NCI-H460 (cell line): ENCODE results near the gene PDZK1. TPM values are rescaled to one million over a fixed set of nuclear protein-coding genes. Genes with fewer than 3 reads are reported as not detected.
"Not testable (repeated sequence)": the region's sequence is repeated elsewhere in the genome, so short reads cannot be mapped to it uniquely, and the experiment has no call there.

Experiments used
- DNase-seq: peaks from one replicate; pipeline ENCODE4 v3.0.0-alpha.2; 2016; ENCODE audit warnings: low read depth; ENCODE audit errors: extremely low read depth
- total RNA-seq: library from RNA; depleted of rRNA; stranded (reverse); fragments of >200 nt; shearing (Covaris generic); gene quantifications from 2 replicates; pipeline ENCODE4 v1.2.3, GENCODE V29; 2014

PDZK1 gene
- total RNA-seq, 1 experiment from 2014 or later, result 0.62 TPM

DNA sequence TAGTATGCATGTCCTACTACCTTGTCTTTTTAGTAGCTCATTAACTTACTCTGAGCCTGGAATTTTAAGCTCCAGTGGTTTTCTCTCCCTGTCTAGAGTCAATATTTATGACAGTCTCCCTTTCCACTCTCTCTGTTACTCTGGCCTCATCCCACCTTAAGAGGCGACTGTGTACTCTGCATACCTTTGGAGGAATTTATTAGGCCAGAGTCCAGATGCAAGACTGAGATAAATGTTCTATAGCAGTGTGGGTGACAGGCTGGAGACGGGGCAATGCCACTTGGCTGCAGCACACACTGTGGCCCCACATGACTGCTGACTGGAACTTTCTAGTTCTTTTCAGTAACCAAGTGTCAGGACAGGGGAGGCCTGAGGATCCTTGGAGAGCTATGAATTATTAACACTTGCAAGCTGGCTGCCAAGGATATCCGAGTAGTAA, 4.1 kb upstream of the PDZK1 start:
- no peak for DNase-seq

DNA sequence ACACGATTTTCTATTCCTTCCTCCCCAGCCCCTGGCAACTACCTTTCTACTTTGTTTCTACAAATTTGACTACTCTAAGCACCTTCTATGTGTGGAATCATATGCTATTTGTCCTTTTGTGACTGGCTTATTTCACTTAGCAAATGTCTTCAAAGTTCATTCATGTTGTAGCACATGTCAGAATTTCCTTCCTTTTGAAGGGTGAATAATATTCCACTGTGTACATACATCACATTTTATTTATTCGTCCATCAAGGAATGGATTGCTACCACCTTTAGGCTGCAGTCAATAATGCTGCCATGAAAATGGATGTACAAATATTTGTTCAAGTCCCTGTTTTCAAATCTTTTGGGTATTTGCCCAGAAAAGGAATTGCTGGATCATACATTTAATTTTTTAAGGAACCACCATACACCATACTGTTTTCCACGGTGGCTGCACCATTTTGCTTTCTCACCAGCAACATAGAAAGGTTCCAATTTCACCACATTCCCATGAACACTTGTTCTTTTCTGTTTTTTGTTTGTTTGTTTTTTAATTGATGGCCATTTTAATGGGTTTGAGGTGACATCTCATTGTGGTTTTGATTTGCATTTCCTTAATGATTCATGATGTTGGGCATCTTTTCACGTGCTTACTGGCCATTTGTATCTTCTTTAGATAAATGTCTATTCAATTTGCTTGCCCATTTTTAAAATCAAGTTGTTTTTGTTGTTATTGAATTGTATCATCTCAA, 3.3 kb upstream of the PDZK1 start:
- DNase-seq, result no peak

DNA sequence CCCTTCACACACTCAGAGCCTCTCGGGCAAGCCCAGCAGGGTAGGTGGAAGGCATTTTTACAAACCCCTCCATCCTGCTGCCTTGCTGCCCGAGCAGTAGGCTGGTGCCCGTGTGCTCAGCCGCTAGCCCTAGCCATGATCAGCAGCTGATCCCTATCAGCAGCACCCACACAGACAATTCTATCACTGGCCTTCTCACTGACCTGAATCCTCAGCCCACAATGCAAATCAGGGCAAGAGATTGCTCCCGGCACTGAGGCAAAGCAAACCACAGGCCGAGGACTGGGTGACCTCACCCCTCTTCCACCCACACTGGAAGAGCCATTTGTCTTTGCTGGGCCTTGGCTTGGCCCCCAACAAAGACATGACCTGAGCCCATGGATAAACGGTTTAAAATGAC, 895 bp upstream of the PDZK1 start:
- DNase-seq, result no peak

DNA sequence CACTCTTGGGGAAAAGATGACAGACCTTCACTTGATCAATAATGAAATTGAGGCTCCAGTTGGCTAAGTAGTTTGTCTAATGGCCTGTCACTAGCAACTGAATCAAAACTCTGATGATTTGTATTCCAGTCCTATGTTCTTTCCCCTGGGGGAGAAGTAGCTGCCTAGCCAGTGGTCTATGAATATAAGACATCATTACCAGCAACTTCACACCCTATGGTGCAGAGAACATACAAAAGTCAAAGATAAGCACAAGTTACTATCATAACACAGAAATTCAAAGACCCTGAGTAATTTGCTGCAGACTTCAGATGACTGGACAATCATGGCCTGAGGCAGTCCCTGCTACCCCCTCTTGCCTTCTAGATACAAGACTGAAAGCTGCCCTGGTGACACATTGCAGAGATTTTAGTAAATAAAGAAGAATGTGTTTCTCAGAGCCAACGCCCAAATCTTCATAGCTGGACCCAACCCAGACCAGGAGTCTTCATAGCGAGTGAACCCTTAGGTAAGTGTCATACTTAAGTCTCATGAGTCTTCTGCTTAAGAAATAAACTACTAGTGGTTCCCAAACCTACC, 993 bp downstream of the PDZK1 start:
- DNase-seq, result no peak

DNA sequence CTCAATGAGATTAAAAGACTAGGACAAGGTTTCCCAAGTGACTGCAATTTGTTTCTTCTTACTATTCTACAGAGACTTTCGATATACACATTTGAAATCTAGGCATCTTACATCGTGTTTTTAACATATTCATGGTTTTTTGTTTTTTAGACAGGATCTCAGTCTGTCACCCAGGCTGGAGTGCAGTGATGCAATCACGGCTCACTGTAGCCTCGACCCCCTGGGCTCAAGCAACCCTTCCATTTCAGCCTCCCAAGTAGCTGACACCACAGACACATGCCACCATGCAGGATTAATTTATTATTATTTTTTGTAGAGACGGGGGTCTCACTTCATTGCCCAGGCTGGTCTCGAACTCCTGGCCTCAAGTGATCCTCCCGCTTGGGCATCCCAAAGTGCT, 1.5 kb downstream of the PDZK1 start:
- DNase-seq, result no peak

DNA sequence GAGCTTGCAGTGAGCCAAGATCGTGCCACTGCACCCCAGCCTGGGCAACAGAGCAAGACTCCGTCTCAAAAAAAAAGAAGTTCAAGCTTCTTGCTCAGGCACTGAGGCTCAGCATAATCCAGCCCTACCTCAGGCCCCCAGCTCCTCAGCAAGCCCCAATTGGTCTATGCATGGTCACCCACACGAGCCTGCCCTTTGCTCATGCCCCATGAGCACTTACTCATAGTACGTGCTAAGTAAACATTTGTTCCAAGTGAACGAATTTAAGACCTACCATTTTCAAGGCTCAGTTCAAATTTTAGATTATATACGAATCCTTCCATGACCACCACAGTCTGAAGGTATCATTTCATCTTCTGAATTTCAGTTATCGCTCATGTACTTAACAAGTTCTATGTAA, 4.3 kb downstream of the PDZK1 start:
- no peak for DNase-seq

DNA sequence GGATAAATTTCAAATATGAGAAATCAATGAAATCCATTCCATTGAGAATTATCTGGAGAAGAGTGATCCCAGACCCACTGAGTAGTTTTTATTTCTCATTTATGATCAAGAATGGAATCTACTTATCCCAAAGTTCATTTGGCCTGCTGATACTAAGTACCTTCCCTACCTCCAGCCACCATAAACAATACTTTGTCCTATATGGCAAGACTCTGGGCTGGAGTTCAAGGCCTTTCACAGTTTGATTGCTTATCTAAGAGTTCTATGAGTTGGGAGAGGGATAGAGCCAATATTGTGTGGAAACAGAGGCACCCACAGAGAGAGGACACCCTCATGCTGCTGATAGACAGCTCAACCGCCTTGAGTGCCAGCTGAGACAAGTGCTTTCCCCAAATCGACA, 5.1 kb downstream of the PDZK1 start:
- DNase-seq, result no peak

DNA sequence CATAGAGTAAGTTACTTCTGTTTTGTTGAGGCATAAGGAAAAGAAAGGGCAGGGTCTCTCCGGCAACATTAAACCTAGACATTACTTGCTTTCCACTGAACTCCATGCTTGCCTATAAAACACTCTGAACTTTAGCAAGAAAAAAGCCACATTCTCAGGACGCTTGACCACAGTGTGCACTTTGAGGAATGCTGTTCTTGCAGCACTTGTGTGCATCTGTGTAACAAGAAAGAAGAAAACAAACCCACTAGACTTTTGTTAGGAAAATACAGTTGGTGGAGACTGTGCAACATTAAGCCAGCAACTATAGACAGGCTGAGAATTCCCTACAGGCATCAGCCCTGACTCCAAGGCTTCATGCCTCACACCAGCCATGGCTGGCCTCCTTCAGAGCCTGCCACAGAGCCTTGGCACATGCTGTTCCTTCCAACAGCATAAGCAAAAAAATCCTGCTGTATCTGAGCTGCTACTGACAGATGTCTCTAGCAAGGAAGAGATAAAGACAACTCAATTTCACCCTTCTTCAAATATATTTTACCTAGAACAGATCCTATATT, 5.8 kb downstream of the PDZK1 start:
- no peak for DNase-seq

DNA sequence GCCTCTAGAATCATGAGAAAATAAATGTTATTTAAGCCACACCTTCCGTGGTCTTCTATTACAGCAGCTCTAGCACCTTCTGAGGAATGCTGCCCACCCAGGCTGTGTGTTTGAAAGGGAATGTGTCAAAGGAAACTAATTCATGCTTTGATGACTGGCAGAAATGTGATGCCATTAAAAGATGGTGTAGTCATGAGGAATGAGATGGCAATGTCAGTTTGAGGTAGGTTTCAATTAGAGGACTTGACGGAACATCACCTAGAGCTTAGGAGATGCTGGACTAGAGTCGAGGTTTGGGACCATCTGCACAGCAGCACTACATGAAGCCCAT, 10.6 kb downstream of the PDZK1 start:
- DNase-seq, result no peak

DNA sequence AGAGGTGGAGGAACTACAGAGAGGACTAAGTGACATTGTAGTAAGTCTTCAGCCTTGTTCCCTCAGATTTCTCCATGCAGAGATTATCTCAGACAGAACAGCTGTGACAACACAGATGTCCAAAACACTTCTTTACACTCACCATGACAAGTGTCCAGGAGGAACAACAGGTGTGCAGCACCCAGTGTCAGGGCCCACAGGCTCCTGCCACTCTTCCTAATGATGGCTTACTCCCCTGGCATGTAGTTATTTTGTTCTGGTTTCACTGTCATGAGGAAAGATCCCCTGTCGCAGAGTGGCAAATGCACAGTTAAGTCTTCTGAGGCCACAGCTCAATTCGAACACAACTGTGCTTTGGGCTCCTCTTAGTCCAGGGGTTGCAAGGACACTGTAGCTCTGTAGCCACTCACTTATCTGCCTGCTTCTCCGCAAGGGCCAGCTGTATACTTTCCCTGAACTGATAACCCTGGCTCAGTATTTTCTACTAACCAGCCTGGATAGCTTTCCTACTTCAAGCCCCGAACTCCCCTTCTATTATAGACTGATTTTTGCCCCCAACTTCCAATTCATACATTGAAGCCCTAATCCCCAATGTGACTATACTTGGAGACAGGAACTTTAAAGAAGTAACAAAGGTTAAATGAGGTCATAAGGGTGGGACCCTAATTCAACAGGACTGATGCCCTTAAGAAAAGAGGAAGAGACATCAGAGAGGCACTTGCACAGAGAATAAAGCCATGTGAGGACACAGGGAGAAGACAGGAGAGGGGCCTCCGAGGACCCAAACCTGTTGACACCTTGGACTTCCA, 11.1 kb downstream of the PDZK1 start:
- DNase-seq, result no peak

DNA sequence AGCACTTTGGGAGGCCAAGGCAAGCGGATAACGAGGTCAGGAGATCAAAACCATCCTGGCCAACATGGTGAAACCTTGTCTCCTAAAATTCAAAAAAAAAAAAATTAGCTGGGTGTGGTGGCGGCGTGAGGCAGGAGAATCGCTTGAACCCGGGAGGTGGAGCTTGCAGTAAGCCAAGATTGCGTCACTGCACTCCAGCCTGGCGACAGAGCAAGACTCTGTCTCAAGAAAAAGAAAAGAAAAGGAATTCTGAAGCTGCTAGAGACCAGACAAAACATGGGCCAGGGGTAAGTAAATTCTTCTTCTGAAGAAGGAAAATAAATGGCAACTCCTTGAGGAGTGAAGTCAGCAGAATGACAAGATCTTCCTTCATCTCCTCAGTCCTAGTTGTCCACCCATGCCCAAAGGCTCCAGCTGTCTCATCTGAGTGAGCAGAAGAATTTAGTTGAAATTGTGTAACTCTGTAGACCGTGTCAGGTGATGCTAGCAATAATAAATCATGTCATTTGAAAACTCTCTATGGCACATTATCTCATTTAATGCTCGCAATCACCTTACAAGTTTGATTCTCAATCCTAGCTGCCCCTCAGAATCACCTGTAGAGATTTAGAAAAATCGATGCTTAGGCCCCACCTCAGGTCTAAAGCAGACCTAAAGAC, 14.3 kb downstream of the PDZK1 start:
- no peak for DNase-seq

DNA sequence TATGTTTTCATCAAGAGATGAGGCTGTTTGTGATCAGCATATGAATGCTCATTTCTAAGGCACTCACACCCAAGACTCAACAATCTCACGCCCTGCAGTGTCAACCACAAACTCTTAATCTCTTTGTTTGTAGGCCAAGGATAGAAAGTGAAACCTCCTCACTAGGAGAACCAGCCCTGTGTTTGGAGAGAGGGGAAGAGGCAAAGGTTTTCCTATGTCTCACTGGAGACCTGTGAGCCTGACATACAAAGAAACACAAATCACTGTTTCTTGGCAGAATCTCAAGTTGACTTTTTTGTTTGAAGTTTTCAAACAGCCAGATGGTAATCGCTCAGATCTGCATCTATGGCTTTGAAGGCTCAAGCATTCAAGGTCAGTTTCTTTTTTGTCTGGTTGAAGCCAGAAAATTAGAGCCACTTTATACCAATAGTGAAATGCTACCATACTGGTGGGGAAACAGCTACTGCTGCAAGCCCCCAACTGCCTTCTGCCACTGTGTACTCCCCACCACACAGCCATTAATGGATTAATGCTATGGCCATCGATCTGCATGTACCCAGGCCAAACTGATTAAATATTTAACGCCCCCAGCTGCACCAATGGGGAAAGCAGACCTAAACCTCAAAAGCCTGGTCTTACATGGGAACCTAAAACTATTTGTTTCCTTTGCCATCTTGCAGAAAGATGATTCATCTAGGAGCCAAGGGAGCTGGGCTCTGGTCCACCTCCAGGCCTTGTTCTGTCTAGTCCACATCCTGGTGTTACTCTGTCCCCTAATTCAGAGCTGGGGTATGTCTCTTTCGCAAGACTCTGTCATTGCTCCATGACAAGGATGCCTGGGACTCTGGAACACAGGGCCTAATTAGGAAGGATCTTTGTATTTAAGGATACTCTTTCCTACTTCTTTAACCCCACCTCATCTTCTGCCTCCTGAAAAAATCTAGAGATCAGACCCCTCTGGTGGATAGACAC, 16.3 kb downstream of the PDZK1 start:
- DNase-seq, result no peak

DNA sequence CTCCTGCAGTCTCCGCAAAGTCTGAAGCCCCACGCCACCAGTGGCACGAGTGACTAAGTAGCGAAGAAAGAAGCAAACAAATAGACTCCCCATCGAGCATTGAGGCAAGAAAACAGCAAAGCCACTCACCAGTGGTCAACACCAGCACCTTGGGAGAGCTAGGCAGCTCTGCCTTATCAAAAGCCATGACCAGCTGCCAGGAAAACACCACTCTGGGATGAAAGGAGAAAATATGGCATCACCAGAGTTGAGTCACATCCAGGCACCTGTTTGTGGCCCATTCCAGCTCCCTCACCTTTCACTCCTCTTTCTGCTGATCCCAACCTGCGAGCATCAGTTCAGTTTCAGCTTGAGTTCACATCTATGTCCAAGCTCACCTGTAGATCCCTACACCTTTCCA, 17.2 kb downstream of the PDZK1 start:
- no peak for DNase-seq

DNA sequence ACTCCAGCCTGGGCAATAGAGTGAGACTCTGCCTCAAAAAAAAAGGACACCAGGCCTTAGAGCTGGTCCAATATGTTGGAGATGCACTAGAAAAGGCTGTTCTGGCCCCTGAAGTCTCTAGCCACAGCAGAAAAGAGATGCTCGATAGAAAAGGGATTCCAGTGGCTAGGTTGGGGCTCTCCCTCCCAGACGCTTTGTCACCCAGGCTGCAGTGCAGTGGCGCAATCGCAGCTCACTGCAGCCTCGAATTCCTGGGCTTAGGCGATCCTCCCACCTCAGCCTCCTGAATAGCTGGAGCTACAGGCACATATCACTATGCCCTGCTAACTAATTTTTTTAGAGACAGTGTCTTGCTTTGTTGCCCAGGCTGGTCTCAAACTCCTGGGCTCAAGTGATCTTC, 18.2 kb downstream of the PDZK1 start:
- no peak for DNase-seq

DNA sequence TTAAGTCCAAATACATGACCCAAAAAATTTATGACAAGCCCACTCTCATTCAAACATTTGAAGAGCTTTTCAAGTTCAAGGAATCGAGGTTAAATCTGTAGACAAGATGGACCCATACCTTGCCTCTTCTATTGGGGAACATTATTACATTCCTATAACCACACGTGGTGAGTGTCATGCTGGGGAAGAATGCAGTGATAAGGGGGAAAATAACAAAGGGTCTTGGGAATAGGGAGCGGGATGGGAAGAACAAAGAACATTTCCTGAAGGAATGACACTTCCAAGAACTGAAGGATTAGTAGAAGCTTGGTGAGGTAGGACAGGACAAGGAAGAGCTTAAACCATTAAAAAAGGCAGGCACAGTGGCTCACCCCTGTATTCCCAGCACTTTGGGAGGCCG, 18.8 kb downstream of the PDZK1 start:
- DNase-seq, result no peak

DNA sequence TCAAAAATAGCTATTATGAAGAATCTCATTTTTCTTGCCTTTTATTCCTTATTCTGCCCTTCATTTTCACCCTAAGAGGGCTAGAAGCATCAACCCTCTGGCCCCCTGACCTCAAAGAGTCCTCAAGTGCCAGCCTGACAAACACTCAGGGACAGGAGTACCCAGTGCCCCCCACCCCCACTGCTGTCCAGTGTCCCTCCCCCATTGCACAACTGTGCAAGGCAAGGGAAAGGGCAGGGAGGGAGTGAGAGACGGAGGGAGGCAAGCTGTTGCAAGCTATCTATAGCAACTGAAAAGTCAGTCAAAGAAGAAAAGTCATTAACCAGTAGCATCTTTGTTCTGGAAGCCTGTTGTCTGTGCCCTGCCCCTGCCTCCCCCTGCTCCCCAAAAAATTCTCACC, 21.1 kb downstream of the PDZK1 start:
- DNase-seq, result not testable (repeated sequence)

DNA sequence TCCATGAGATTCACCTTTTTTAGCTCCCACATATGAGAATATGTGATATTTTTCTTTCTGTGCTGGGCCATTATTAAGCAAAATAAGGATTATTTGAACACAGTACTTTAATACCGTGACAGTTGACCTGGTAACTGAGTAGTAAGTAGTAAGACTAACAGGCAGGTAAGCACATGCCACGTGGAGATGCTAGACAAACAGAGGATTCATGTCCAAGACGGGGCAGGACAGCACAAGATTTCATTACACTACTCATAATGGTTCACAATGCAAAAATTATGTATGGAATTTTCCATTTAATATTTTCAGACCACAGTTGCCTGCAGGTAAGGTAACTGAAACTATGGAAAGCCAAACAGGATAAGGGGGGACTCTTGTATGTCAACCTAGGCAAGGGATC, 22.3 kb downstream of the PDZK1 start:
- DNase-seq, result not testable (repeated sequence)

DNA sequence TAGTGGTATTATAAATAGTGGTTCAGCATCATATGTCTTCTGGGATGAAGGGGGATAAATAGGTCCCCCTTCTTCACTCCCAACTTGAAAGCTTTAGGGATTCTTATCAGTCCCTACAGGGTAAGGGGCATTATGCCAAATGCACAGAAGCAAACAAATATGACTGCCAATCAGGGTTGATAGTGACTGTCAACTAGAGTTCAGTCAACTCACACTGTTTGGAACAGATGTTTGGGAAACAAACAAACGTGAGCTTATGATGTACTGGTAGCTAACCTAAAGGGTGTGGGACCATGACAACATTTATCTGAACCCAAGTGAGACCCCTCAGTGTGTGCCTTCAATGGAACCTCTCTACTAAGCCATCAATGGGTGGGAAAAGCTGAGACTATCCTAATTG, 34.0 kb downstream of the PDZK1 start:
- not testable (repeated sequence) for DNase-seq

DNA sequence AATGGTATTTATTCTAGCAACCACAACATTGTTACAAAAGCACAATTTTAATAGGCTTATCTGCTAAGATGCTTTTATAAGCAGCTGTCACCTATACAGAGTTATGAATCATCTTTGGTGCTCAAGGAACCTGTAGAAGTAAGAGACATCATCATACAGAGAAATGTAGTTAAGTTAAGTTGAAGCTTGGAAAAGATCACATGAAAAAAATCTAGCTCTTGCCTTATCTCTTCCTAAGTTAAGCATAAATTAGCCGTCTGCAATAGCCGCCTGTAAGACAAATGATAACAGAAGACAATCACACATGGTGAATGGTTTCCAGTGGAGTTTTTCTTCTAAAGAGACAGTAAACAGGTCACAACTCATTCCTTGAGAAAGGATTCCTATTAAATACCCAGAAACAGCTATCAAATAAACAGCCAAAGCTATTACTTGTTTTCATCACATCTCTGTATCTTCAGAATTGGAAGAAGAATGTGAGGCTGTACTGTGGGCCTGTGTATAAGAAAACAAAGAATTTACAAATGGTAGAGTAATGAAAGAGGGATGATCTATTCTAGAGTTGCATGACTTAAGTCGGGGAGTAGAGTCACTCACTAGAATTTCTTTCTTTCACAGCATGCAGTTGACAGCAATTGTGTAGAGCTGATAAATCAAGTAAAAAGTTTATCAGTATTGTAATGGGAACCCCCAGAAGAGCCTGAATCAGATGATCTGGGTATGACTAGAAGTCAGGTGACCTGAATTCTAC, 36.0 kb downstream of the PDZK1 start:
- not testable (repeated sequence) for DNase-seq
